GM19025 (cell line): Measurements from ENCODE around the gene FERMT2.
"Not testable (repeated sequence)": the region's sequence is repeated elsewhere in the genome, so short reads cannot be mapped to it uniquely, and the experiment has no call there.

Experiments
- ATAC-seq: cut with Tn5 transposase; IDR thresholded peaks from one replicate; pipeline ENCODE4 v1.9.1; 2021; ENCODE audit warnings: mild to moderate bottlenecking, low read depth, moderate library complexity; ENCODE audit not compliant: unreplicated experiment

FERMT2 gene

GRCh38 chr14:52873065-52873464, 77.8 kb downstream of the FERMT2 start:
- no peak for ATAC-seq

GRCh38 chr14:52871606-52872005, 79.2 kb downstream of the FERMT2 start:
- ATAC-seq: no peak

- ATAC-seq: no peak
These were observed 81.8 kb downstream of the FERMT2 start for GRCh38 chr14:52868911-52869618.

GRCh38 chr14:52864893-52865292, 86.0 kb downstream of the FERMT2 start:
- ATAC-seq: not testable (repeated sequence)

GRCh38 chr14:52863334-52863700, 87.5 kb downstream of the FERMT2 start:
- no peak for ATAC-seq

GRCh38 chr14:52862632-52863333, 88.1 kb downstream of the FERMT2 start:
- ATAC-seq: no peak

GRCh38 chr14:52861403-52861802, 89.4 kb downstream of the FERMT2 start:
- ATAC-seq: no peak

GRCh38 chr14:52860910-52861309, 89.9 kb downstream of the FERMT2 start:
- no peak for ATAC-seq

GRCh38 chr14:52860209-52860608, 90.6 kb downstream of the FERMT2 start:
- no peak for ATAC-seq

- no peak for ATAC-seq
These were observed 94.7 kb downstream of the FERMT2 start for GRCh38 chr14:52856139-52856538.

GRCh38 chr14:52853522-52853854, 97.4 kb downstream of the FERMT2 start:
- ATAC-seq: no peak

GRCh38 chr14:52852810-52853521, 97.9 kb downstream of the FERMT2 start:
- ATAC-seq: no peak

- no peak for ATAC-seq
These were observed 100.4 kb downstream of the FERMT2 start for GRCh38 chr14:52850451-52850909.

GRCh38 chr14:52848626-52849025, 102.2 kb downstream of the FERMT2 start:
- ATAC-seq: no peak

- no peak for ATAC-seq
These were observed 104.3 kb downstream of the FERMT2 start for GRCh38 chr14:52846591-52846990.

- ATAC-seq: no peak
These were observed 105.8 kb downstream of the FERMT2 start for GRCh38 chr14:52845081-52845480.

GRCh38 chr14:52844262-52845060, 106.4 kb downstream of the FERMT2 start:
- ATAC-seq: no peak

GRCh38 chr14:52840877-52841276, 110.0 kb downstream of the FERMT2 start:
- no peak for ATAC-seq

- no peak for ATAC-seq
These were observed 113.4 kb downstream of the FERMT2 start for GRCh38 chr14:52837451-52837850.

GRCh38 chr14:52836063-52836462, 114.8 kb downstream of the FERMT2 start:
- ATAC-seq: no peak
